ENCODE measurements around the gene SH3BP2.

Gene SH3BP2

GRCh38 chr4:2834001-2834921 lies 41.4 kb downstream of the SH3BP2 start:
- no peak overlapping the region for H3K27ac ChIP-seq (ENCODE audit: low read depth, low read length, poor library complexity, severe bottlenecking)
- H3K4me3 ChIP-seq (ENCODE audit: low read depth, low read length, poor library complexity, severe bottlenecking), result no peak overlapping the region
- no peak overlapping the region for H3K9ac ChIP-seq (ENCODE audit: low read length)
- no peaks in the 10 kb centered on the region for H3K36me3 ChIP-seq (ENCODE audit: insufficient read depth, low read length)
- no peak for TF ChIP-seq EZH2 (IDR thresholded peaks at IDR 0.05; ENCODE audit: borderline replicate concordance, low read length)
- TF ChIP-seq, protein P1, sequence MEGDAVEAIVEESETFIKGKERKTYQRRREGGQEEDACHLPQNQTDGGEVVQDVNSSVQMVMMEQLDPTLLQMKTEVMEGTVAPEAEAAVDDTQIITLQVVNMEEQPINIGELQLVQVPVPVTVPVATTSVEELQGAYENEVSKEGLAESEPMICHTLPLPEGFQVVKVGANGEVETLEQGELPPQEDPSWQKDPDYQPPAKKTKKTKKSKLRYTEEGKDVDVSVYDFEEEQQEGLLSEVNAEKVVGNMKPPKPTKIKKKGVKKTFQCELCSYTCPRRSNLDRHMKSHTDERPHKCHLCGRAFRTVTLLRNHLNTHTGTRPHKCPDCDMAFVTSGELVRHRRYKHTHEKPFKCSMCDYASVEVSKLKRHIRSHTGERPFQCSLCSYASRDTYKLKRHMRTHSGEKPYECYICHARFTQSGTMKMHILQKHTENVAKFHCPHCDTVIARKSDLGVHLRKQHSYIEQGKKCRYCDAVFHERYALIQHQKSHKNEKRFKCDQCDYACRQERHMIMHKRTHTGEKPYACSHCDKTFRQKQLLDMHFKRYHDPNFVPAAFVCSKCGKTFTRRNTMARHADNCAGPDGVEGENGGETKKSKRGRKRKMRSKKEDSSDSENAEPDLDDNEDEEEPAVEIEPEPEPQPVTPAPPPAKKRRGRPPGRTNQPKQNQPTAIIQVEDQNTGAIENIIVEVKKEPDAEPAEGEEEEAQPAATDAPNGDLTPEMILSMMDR (IDR thresholded peaks at IDR 0.05; ENCODE audit: low read length), result no peak
- H3K4me1 ChIP-seq (ENCODE audit: insufficient read depth, low read length, severe bottlenecking), result peaks cover 24% of the 10 kb centered on the region
- no peak overlapping the region for H2AFZ ChIP-seq (ENCODE audit: low read length)
- no peaks in the 10 kb centered on the region for H3K27me3 ChIP-seq (ENCODE audit: insufficient read depth, low read length)
- H4K20me1 ChIP-seq (ENCODE audit: insufficient read depth, low read length), result no peaks in the 10 kb centered on the region
- no peaks in the 10 kb centered on the region for H3K9me2 ChIP-seq (ENCODE audit: low read depth, low read length)
- H3K79me2 ChIP-seq (ENCODE audit: insufficient read depth, low read length), result no peaks in the 10 kb centered on the region
- no peak overlapping the region for H3K4me2 ChIP-seq (ENCODE audit: low read length)
- H3K9me3 ChIP-seq (ENCODE audit: low read length), result no peaks in the 10 kb centered on the region
- no peaks in the 10 kb centered on the region for H3F3A ChIP-seq (ENCODE audit: insufficient read depth, low read length)

GRCh38 chr4:2835978-2836377 lies 43.1 kb downstream of the SH3BP2 start:
- TF ChIP-seq EZH2 (IDR thresholded peaks at IDR 0.05; ENCODE audit: borderline replicate concordance, low read length), result no peak
- TF ChIP-seq, protein P1 (IDR thresholded peaks at IDR 0.05; ENCODE audit: low read length), result no peak
- Histone ChIP-seq H3K79me2 (ENCODE audit: insufficient read depth, low read length) (no peaks in the 10 kb centered on the region), H4K20me1 (ENCODE audit: insufficient read depth, low read length) (no peaks in the 10 kb centered on the region), H3K36me3 (ENCODE audit: insufficient read depth, low read length) (no peaks in the 10 kb centered on the region), H3F3A (ENCODE audit: insufficient read depth, low read length) (no peaks in the 10 kb centered on the region), H3K9ac (ENCODE audit: low read length) (no peak overlapping the region), H3K9me2 (ENCODE audit: low read depth, low read length) (no peaks in the 10 kb centered on the region), H3K4me2 (ENCODE audit: low read length) (no peak overlapping the region), H3K27ac (ENCODE audit: low read depth, low read length, poor library complexity, severe bottlenecking) (no peak overlapping the region), H2AFZ (ENCODE audit: low read length) (no peak overlapping the region), H3K9me3 (ENCODE audit: low read length) (no peaks in the 10 kb centered on the region; the same call in 1 of the 2 replicates), H3K27me3 (ENCODE audit: insufficient read depth, low read length) (no peaks in the 10 kb centered on the region), H3K4me1 (ENCODE audit: insufficient read depth, low read length, severe bottlenecking) (peaks cover 24% of the 10 kb centered on the region), H3K4me3 (ENCODE audit: low read depth, low read length, poor library complexity, severe bottlenecking) (no peak overlapping the region)

DNA sequence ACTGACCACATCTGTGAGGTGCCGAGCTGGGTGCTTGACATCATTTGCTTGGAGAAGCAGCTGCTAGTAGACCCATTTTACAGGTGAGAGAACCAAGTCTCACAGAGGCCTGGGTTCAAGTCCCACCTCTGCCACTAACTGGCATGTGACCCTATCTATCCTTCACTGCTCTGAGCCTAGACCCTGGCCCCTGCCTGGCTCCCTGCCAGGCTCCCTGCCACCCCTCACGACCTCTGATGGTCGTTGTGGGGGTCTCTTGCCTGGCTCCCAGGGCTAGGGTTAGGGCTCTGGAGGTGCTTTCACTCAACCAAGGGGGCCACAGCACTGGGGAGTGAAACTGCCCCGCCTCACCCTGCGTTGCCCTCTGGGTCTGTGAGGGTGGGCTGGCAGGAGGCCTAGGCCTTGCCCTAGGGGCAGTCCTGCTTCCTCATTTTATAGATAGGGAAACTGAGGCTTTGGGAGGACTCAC lies 43.5 kb downstream of the SH3BP2 start:
- Histone ChIP-seq H2AFZ (ENCODE audit: low read length) (no peak overlapping the region), H3K27ac (ENCODE audit: low read depth, low read length, poor library complexity, severe bottlenecking) (no peak overlapping the region), H3K9me3 (ENCODE audit: low read length) (no peaks in the 10 kb centered on the region; the same call in 1 of the 2 replicates), H3K4me1 (ENCODE audit: insufficient read depth, low read length, severe bottlenecking) (peaks cover 24% of the 10 kb centered on the region), H4K20me1 (ENCODE audit: insufficient read depth, low read length) (no peaks in the 10 kb centered on the region), H3K36me3 (ENCODE audit: insufficient read depth, low read length) (no peaks in the 10 kb centered on the region), H3K4me2 (ENCODE audit: low read length) (no peak overlapping the region), H3K4me3 (ENCODE audit: low read depth, low read length, poor library complexity, severe bottlenecking) (no peak overlapping the region), H3K9me2 (ENCODE audit: low read depth, low read length) (no peaks in the 10 kb centered on the region), H3K27me3 (ENCODE audit: insufficient read depth, low read length) (no peaks in the 10 kb centered on the region), H3K9ac (ENCODE audit: low read length) (no peak overlapping the region), H3K79me2 (ENCODE audit: insufficient read depth, low read length) (no peaks in the 10 kb centered on the region), H3F3A (ENCODE audit: insufficient read depth, low read length) (no peaks in the 10 kb centered on the region)
- TF ChIP-seq EZH2 (IDR thresholded peaks at IDR 0.05; ENCODE audit: borderline replicate concordance, low read length), result no peak
- TF ChIP-seq, protein P1 (IDR thresholded peaks at IDR 0.05; ENCODE audit: low read length), result no peak
